SU-DHL-6 (cell line): ENCODE results near the gene CHST1.

ENCODE experiments used
- H2AFZ ChIP-seq: fragments of 200-600 bp; sonication (generic); 2 replicates; pipeline ENCODE4 v1.6.1; 2014; ENCODE audit warnings: low read depth, mild to moderate bottlenecking, moderate library complexity, mixed read lengths, antibody characterized with exemption, low read length; ENCODE audit not compliant: severe bottlenecking
- H3F3A ChIP-seq: fragments of 200-600 bp; shearing (Covaris generic); 2 replicates; pipeline ENCODE4 v1.6.0; 2016; ENCODE audit warnings: antibody characterized with exemption, mild to moderate bottlenecking; ENCODE audit not compliant: insufficient read depth
- H3K27ac ChIP-seq: fragments of 200-600 bp; sonication (generic); 2 replicates; pipeline ENCODE4 v1.5.1; 2016; ENCODE audit warnings: low read depth, mild to moderate bottlenecking, low read length, moderate library complexity, mixed read lengths
- H3K27me3 ChIP-seq: fragments of 200-600 bp; sonication (generic), shearing (Covaris generic); 2 replicates; pipeline ENCODE4 v1.6.0; 2014; ENCODE audit warnings: mild to moderate bottlenecking, low read length
- H3K36me3 ChIP-seq: fragments of 200-600 bp; sonication (generic); 2 replicates; pipeline ENCODE4 v1.6.1; 2014; ENCODE audit warnings: mild to moderate bottlenecking, low read length, mixed read lengths
- H3K4me2 ChIP-seq: fragments of 300-600, 200-600 bp; shearing (Covaris generic), sonication (generic); 2 replicates; pipeline ENCODE4 v1.6.0; 2014; ENCODE audit warnings: low read length, low read depth, mild to moderate bottlenecking; ENCODE audit not compliant: poor library complexity, severe bottlenecking
- H3K4me3 ChIP-seq: fragments of 200-600 bp; sonication (generic); 2 replicates; pipeline ENCODE4 v1.5.1; 2014; ENCODE audit warnings: antibody characterized with exemption, low read length, mild to moderate bottlenecking, mixed read lengths; ENCODE audit not compliant: insufficient read depth, poor library complexity, severe bottlenecking
- H3K79me2 ChIP-seq: fragments of 200-600 bp; sonication (generic); 2 replicates; pipeline ENCODE4 v1.6.1; 2014; ENCODE audit warnings: mild to moderate bottlenecking, low read length, moderate library complexity; ENCODE audit not compliant: insufficient read depth
- H3K9ac ChIP-seq: fragments of 200-600 bp; sonication (generic); 2 replicates; pipeline ENCODE4 v1.7.0; 2014; ENCODE audit warnings: mild to moderate bottlenecking, low read length
- H3K9me2 ChIP-seq: fragments of 200-600 bp; sonication (generic); replicated peaks from 2 replicates; pipeline ENCODE4 v1.6.1; 2014; ENCODE audit warnings: low read length; ENCODE audit not compliant: insufficient read depth
- H3K9me3 ChIP-seq: fragments of 200-600 bp; sonication (generic); 2 replicates; pipeline ENCODE4 v1.6.1; 2014; ENCODE audit warnings: low read length, mixed read lengths; ENCODE audit not compliant: insufficient read depth
- H4K20me1 ChIP-seq: fragments of 200-600 bp; sonication (generic); 2 replicates; pipeline ENCODE4 v1.6.1; 2014; ENCODE audit warnings: low read depth, mild to moderate bottlenecking, antibody characterized with exemption, low read length, moderate library complexity, mixed read lengths
- EZH2phosphoT487 ChIP-seq: fragments of 200-600 bp; sonication (generic), shearing (Covaris generic); conservative IDR thresholded peaks from 2 replicates; pipeline ENCODE4 v1.6.1; 2018; ENCODE audit warnings: mild to moderate bottlenecking, antibody characterized with exemption, low read length, moderate library complexity, mixed read lengths
- TF ChIP-seq, protein P1 (sequence below): fragments of 200-600 bp; sonication (generic); IDR thresholded peaks from one replicate; pipeline ENCODE4 v1.5.1; 2017; ENCODE audit warnings: antibody characterized with exemption, mild to moderate bottlenecking, low read length, moderate library complexity; ENCODE audit not compliant: insufficient read depth, poor library complexity, severe bottlenecking

CHST1 gene

DNA sequence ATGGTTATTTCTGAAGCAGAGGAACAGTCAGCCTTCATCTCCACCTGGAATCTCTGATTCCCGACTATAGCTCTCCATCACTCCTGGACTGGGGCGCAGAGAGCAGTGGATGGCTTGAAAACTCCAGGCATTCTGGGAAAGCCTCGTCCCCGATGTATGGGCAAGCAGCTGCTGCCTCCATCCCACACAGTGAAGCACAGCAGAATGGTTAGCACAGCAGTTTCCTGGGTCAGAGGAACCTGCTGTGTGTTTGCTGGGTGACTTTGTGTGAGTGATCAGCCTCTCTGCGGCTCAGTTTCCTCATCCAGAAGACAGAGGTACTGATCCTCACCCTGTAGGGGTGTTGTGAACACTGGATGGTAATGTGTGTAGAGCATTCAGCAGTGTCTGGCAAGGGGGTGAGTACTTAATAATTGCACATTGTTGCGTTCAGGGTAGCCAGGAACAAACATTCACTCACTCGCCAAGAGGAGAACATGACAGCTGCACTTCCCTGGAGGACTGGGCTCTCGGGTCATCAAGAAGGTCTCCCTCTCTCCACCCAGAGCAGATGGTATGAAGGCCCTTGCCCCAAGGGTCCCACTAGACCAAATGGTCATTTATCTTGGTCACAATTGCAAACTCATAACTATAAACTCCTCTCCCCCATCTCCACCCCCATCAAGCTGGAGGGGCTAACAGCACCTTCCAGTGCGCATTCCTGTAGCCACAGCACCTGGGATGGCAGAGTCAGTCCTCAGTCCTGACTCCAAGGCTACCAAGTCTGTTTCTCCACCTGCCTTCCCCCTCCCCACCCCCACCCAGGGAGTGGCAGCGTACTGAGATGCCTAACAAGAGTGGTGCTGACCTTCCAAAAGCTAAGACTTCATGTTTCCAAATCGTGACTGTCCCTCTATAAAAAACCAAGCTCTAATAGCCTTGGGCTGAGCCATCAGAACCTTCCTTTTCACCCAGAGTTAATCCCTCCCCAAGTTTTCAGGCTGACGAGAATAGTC is 1.5 kb upstream of the CHST1 start:
- 0 out of 2 replicates have a peak, but pooled peaks cover 2% of the 10 kb centered on the region for H3K27me3 ChIP-seq
- H3K79me2 ChIP-seq = no peaks in the 10 kb centered on the region

GRCh38 chr11:45665933-45666647 is 668 bp upstream of the CHST1 start:
- no peaks in the 10 kb centered on the region for H3K79me2 ChIP-seq
- H3K9ac ChIP-seq = no peak overlapping the region
- no peak overlapping the region for H3K4me2 ChIP-seq
- no peaks in the 10 kb centered on the region for H4K20me1 ChIP-seq
- TF ChIP-seq EZH2phosphoT487 = no peak
- TF ChIP-seq, protein P1, sequence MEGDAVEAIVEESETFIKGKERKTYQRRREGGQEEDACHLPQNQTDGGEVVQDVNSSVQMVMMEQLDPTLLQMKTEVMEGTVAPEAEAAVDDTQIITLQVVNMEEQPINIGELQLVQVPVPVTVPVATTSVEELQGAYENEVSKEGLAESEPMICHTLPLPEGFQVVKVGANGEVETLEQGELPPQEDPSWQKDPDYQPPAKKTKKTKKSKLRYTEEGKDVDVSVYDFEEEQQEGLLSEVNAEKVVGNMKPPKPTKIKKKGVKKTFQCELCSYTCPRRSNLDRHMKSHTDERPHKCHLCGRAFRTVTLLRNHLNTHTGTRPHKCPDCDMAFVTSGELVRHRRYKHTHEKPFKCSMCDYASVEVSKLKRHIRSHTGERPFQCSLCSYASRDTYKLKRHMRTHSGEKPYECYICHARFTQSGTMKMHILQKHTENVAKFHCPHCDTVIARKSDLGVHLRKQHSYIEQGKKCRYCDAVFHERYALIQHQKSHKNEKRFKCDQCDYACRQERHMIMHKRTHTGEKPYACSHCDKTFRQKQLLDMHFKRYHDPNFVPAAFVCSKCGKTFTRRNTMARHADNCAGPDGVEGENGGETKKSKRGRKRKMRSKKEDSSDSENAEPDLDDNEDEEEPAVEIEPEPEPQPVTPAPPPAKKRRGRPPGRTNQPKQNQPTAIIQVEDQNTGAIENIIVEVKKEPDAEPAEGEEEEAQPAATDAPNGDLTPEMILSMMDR = no peak
- 0 out of 2 replicates have a peak, but pooled peaks cover 2% of the 10 kb centered on the region for H3K27me3 ChIP-seq
- H3K9me3 ChIP-seq = no peaks in the 10 kb centered on the region
- H3F3A ChIP-seq = no peaks in the 10 kb centered on the region
- no peaks in the 10 kb centered on the region for H3K9me2 ChIP-seq
- H3K4me3 ChIP-seq = no peak overlapping the region
- no peaks in the 10 kb centered on the region for H3K36me3 ChIP-seq
- no peak overlapping the region for H2AFZ ChIP-seq
- H3K27ac ChIP-seq = no peak overlapping the region

More for the DNA sequence above, 1.5 kb upstream of the CHST1 start:
- Histone ChIP-seq H3K9me2 (no peaks in the 10 kb centered on the region), H3K36me3 (no peaks in the 10 kb centered on the region), H4K20me1 (no peaks in the 10 kb centered on the region), H3K9ac (no peak overlapping the region), H3K9me3 (no peaks in the 10 kb centered on the region), H3K4me3 (no peak overlapping the region), H3K4me2 (no peak overlapping the region), H3K27ac (no peak overlapping the region), H2AFZ (no peak overlapping the region), H3F3A (no peaks in the 10 kb centered on the region)
- TF ChIP-seq EZH2phosphoT487 = no peak
- TF ChIP-seq, protein P1 = no peak

DNA sequence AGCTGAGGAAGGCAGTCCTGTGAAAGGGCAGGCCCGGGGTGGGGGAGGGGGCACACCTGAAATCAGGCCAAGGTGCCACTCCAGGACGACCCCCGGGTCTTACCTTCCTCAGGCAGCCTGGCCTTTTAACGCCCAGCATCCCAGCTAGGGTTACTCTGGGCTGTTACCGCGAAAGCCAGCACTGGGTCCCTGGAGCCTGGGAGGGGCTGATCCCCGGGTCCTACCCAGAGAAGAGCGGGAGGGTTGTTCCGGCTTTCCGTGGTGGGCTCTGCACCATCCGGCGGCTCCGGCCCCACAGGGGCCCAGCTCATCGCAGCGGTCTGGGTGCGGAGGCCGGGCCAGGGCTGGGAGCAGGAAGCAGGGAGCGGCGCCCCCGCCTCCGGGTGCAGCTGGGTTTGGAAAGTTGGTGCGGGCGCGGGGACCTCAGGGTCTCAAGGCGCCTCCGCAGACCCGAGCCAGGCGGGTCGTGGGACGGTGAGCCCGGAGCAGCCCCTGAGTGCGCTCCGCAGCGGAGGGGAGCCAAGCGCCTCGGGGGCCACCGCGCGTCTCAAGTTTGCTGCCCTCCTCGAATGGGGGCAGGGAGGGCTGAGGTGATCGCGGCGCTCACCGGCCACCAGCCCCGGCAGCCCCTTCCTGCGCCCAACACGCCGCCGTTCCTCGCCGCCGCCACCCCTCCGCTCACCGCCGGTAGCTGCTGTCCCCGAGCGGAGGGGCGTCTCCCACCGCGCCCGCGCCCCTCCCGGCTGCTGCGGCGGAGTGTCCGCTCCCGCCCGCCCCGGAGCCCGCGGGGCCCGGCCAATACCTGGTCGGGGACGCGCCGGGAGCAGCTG is 831 bp downstream of the CHST1 start:
- Histone ChIP-seq H3K4me3 (no peak overlapping the region), H3K79me2 (no peaks in the 10 kb centered on the region), H3K4me2 (no peak overlapping the region), H3K27ac (no peak overlapping the region), H3K9me3 (no peaks in the 10 kb centered on the region), H3K9ac (no peak overlapping the region), H3K9me2 (no peaks in the 10 kb centered on the region), H3K36me3 (no peaks in the 10 kb centered on the region), H3K27me3 (0 out of 2 replicates have a peak, but pooled peaks cover 2% of the 10 kb centered on the region), H3F3A (no peaks in the 10 kb centered on the region), H2AFZ (no peak overlapping the region), H4K20me1 (no peaks in the 10 kb centered on the region)
- TF ChIP-seq, protein P1 = no peak
- no peak for TF ChIP-seq EZH2phosphoT487
